ENCODE data around the gene RAN.
A peak's percentile ranks its signal among the peaks of the same experiment; 100 is the strongest.
"Not testable (repeated sequence)": the region's sequence is repeated elsewhere in the genome, so short reads cannot be mapped to it uniquely, and the experiment has no call there.

RAN gene

DNA sequence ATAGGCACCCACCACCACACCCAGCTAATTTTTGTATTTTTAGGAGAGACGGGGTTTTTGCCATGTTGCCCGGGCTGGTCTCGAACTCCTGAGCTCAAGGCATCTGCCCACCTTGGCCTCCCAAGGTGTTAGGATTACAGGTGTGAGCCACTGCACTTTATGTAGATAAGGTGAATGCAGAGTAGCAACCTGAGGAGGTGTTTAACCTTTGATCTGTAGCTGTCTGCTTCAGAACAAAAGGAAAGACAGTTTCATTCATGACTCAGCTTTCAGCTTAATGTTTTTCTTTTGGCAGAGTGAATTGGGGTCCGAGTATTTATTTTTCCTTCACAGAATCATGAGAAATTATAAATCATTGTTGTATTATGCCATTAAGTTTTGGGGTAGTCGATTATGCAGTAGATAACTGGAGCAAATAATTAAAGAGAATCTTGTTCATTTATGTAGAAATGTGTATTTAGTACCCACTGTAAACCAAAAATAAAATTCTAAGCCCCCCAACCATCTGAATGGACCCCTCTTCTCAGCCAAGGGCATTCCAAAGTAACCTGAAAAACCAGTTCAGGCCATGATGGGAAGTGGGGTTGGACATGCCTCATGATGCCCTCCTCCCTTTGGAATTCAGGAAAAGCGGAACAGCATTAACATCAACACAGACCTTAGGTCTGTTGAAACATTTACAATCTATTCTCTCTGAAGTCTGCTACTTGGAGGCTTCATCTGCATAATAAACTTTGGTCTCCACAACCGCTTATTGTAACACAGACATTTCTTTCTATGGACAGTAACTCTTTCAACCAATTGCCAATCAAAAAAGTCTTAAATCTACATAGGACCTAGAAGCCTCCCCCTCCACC, 22.1 kb upstream of the RAN start:
- DNase-seq (ENCODE audit: low read depth in 2 of 2): no peak

DNA sequence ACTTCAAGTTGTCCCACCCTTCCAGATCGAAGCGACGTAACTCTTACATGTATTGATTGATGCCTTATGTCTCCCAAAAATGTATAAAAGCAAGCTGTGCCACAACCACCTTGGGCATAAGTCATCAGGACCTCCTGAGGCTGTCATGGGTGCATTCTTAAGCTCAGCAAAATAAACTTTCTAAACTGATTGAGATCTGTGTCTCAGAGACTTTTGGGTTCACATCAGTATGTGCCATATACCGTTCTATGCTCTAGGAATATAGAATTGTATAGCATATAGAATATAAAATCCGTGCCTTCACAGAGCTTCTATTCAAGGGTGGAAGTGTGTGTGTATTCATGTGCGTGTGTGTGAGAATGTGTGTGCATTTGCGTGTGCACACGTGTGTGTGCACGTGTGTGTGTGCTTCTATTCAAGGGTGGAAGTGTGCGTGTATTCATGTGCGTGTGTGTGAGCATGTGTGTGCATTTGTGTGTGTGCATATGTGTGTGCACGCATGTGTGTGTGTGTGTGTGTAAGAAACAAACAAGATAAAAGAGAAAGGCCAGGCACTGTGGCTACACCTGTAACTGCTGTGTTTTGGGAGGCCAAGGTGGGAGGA, 21.3 kb upstream of the RAN start:
- no peak for DNase-seq (ENCODE audit: low read depth in 2 of 2)

DNA sequence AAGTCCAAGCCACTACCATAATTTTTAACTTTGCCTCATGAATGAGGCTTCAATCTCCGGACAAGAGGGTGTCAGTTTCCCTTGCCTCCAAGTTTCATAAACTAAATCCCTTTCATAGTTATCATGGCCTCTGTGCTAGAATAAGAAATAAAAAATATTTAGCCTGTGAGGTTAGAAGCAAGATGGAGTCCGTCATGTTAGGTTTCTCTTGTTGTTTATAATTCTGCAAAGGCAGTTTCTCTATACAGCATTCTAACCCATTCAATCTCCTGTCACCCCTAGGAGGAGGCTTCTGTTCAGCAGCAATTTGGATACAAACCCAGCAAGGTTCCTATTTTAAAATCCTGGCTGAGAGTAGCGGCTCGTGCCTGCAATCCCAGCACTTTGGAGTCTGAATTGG, 15.8 kb upstream of the RAN start:
- no peak for DNase-seq (ENCODE audit: low read depth in 2 of 2)

DNA sequence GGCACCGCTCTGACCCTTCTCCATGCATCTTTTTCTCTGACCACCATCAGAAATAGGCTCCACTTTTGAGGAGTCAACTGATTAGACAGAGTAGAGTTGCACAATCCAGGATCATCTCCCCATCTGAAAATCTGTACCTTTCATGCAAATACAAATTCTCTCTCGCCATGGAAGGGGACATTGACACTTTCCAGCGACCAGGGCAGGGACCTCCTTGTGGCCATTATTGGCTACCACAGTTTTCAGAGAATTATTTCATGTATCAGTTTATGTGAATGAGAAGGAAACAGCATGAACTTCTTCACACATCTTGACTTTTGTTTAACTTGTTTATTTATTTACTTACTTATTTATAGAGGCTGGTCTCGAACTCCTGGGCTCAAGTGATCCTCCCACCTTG, 13.8 kb upstream of the RAN start:
- no peak for DNase-seq (ENCODE audit: low read depth in 2 of 2)

DNA sequence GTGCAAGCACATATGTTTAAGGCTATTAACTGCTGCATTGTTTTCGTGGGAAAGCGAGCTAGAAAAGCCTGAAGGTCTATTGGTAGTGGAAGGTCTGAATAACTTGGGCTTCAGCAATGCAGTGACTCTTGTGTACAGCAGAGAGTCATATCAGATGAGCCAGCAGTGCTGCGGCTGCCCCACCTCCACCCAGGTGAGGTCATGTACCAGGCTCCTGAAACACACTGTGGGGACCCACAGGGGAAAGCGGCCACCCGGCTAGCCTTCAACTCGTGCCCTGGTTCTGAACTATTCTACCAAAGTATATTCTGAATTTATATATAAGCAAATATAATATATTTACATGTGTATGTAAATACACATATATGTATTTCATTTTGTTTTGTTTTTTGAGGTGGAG, 12.7 kb upstream of the RAN start:
- DNase-seq (ENCODE audit: low read depth in 2 of 2): no peak

DNA sequence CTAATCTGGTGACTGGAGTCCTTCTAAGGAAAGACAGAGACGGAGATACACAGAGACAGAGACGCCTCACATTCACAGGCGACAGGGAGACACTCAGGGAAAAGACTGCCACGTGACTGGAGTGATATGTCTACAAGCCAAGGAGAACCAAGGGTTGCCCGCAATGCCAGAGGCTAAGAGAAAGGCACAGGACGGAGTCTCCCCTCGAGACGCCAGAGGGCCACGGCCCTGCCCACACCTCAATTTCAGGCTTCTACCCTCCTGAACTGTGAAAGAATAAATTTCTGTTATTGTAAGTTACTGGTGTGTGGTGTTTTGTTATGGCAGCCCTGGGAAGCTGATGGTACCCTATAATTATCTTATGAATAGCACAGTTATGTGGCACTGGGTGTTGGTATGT, 11.6 kb upstream of the RAN start:
- no peak for DNase-seq (ENCODE audit: low read depth in 2 of 2)

DNA sequence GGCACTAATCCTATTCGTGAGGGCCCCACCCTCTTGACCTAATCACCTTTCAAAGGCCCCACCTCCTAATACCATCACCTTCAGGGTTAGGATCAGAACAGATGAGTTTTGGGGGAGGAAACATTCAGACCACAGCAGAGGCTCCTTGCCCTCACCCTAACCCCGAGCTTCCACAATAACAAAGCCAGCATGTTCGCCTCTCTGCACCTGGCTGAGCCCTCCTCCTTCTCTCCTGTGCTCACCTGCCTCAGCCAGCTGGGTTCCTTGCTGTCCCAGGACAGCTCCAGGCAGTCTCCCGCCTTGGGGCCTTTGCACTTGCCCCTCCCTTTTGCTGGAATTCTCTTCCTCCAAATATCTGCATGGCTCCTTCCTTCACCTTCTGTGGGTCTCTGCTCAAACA, 9.7 kb upstream of the RAN start:
- DNase-seq (ENCODE audit: low read depth in 2 of 2): no peak

DNA sequence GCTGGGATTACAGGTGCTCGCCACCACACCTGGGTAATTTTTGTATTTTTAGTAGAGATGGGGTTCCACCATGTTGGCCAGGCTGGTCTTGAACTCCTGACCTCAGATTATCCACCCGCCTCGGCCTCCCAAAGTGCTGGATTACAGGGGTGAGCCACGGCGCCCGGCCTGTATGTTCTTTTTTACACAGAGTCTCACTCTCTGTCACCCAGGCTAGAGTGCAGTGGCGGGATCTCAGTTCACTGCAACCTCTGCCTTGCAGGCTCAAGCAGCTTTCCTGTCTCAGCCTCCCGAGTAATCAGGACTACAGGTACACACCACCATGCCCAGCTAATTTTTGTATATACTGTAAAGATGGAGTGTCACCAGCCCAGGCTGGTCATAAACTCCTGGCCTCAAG, 9.1 kb upstream of the RAN start:
- not testable (repeated sequence) for DNase-seq (ENCODE audit: low read depth in 2 of 2)

DNA sequence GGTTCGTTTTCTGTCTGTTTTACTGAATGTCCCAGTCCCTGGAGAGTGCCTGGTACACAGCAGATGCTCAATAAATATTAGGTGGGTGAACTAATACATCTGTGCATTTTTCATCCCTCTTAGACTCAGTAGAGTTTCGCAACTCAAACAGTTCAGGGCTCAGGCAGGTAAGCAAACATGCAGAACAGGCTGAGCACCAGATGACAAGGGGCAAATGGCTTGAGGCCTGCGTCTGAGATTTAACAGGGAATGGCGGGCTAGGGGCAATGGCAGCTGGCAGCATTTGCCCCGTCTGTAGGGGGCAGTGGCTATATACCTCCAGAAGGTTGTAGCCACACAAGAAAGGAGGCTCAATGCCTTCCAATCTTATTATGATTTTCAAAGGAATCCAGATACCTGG, 8.6 kb upstream of the RAN start:
- DNase-seq (ENCODE audit: low read depth in 2 of 2): no peak

DNA sequence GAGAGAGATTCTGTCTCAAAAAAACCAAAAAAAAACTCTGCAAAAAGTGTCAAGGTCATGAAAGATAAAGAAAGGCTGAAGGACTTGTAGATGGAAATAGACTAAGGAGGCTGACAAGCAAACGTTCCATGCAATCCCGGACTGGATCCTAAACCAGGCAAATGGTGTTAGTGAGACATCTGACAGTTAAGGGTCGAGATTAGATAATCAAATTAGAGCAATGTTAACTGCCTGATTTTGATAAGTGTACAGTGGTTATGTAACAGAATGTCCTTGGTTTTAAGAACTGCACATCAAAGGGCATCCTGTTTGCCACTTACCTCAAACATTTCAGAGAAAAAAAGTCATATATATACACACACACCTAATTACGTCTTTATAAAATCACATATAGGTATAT, 3.5 kb upstream of the RAN start:
- no peak for DNase-seq (ENCODE audit: low read depth in 2 of 2)

DNA sequence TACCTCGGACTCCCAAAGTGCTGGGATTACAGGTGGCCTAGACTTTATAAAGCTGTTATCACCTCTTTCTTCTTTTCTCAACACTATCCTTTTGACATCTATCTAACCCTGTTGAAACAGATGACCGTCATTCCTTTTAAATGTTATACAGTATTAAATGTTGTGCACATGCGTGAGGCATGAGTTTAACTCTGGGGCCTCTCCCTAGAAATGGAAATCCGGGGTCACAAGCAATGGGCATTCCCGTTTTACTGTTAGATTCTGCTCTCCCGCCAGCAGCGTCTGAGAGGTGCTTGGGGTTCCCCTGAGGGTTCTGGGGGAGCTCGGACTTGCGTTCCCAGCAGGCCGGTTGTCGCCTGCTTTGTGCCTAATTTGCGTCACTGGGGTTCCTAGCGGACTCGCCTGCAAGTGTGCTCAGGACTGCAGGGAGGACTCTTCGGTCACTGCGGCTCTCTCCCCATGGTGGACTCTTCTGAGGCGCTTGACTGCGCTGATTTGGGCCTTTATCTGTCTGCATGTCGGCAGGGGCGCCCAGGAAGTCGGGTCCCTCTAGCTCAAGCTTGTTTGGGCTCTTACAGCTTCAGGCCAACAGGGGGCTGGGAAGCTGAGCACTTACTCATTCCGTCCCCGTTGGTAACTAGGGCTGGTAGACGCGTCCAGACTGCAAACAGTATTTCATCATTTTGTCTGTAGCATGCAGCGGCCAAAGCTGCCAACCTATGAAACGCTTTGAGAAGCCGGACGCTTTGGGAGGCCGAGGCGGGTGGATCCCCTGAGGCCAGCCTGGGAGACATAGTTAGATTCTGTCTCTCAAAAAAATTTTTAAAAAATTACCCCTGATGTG, 1.2 kb upstream of the RAN start:
- peak; percentile 80 to 82 for DNase-seq (ENCODE audit: low read depth in 2 of 2)

DNA sequence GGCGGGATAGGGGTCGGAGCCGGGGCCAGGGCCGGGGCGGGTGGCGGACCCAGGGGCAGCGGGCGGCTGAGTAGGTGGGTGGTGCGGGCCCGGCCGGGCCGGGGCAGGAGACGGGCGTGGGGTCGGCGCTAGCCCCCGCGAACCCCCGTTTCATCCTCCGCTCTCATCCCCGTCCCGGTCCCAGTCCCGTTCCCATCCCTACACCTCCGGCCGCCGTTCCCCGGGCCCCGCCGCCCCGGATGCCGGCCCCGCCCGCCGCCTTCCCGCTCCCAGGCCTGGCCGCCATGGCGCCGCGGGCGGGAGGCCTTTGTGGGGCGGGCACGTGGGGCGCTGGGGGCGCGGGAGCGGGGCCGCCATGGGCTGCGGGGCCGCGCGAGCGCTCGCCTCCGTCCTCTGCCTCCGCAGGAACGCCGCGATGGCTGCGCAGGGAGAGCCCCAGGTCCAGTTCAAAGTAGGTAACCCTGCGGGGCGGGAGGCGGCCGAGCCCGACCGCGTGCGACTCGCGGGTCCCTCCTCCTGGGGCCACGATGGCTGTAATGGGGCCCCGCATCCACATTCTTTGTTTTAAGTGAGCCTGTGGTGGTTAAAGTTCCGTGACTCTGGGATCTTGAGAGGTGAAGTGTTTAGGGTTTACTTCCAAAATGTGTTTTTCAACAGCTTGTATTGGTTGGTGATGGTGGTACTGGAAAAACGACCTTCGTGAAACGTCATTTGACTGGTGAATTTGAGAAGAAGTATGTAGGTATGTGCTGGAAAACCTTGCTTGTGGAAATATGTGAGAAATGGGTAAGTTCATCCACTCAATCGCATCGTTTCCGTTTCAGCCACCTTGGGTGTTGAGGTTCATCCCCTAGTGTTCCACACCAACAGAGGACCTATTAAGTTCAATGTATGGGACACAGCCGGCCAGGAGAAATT, 572 bp downstream of the RAN start:
- DNase-seq (ENCODE audit: low read depth in 2 of 2): no peak

DNA sequence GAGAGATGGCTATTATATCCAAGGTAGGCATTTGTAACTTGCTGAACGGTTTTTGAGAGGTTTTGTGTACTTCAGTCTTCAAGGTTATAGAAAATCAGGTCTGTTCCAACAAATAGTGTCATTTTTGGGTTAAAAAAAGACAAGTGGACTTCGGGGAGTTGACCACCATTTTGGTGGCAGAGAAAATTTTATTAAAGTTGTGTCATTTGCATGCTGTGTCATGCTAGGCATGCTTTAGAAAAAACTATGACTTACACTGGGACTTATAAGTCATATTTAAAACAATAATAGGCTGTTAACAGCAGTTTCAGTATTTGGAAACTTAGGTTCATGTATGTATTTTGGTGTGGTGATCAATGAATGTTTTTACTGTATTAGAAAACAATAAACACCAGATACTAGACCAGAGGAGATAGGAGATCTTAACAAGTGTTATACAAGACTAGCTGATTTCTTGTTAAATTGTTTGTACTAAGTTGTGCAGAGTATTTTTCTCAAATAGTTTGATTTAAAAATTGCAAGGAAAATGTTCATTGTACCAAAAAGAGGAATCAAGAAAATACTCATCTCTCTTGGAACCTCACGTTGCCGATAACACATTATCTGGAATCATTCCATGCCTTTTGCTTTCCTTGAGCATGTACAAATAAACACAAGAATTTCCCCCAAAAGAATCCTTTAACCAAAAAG, 1.4 kb downstream of the RAN start:
- no peak for DNase-seq (ENCODE audit: low read depth in 2 of 2)

DNA sequence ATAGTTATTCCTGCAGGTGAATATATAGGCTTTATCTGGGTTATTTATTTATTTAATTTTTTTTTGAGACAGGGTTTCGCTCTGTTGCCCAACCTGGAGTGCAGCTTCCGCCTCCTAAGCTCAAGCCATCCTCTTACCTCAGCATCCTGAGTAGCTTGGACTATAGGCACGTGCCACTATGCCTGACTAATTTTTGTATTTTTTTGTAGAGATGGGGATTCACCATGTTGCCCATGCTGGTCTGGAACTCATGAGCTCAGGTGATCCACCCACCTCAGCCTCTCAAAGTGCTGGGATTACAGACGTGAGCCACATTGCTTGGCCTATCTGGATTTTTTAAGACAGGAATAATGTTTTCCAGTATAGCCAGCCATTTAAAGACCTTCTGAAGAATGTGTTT, 2.0 kb downstream of the RAN start:
- DNase-seq (ENCODE audit: low read depth in 2 of 2): no peak

DNA sequence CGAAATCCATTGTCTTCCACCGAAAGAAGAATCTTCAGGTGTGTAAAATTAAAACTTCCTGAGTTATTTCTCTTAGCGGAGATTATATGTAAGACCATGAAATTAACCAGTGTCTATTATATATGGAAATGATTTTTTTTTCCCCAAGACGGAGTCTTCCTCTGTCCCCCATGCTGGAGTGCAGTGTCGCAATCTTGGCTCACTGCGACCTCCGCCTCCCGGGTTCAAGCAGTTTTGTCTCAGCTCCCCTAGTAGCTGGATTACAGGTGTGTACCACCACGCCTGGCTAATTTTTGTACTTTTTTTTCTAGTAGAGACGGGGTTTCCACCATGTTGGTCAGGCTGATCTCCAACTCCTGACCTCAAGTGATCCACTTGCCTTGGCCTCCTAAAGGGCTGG, 2.8 kb downstream of the RAN start:
- DNase-seq (ENCODE audit: low read depth in 2 of 2): no peak

DNA sequence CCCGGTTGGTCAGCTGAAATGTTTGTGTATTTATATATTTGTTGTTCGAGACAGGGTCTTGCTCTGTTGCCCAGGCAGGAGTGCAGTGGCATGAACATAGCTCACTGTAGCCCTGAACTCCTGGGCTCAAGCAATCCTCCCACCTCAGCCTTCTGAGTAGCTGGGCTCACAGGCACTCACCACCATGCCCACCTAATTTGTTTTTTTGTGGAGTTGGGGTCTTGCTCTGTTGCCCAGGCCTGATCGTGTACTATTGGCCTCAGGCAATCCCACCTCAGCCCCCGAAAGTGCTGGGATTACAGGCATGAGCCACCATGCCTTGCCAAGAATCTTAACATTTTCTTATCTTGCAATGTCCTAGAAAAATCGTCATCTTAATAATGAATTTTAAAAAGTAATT, 3.3 kb downstream of the RAN start:
- no peak for DNase-seq (ENCODE audit: low read depth in 2 of 2)

DNA sequence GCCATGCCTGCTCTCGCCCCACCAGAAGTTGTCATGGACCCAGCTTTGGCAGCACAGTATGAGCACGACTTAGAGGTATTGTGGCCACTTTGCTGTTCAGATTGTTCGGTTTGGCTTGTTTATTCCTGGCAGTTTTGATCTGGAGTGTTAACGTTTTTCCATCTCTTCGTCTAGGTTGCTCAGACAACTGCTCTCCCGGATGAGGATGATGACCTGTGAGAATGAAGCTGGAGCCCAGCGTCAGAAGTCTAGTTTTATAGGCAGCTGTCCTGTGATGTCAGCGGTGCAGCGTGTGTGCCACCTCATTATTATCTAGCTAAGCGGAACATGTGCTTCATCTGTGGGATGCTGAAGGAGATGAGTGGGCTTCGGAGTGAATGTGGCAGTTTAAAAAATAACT, 3.8 kb downstream of the RAN start:
- not testable (repeated sequence) for DNase-seq (ENCODE audit: low read depth in 2 of 2)

DNA sequence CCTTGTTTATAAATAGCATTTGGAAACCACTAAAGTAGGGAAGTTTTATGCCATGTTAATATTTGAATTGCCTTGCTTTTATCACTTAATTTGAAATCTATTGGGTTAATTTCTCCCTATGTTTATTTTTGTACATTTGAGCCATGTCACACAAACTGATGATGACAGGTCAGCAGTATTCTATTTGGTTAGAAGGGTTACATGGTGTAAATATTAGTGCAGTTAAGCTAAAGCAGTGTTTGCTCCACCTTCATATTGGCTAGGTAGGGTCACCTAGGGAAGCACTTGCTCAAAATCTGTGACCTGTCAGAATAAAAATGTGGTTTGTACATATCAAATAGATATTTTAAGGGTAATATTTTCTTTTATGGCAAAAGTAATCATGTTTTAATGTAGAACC, 4.4 kb downstream of the RAN start:
- no peak for DNase-seq (ENCODE audit: low read depth in 2 of 2)

DNA sequence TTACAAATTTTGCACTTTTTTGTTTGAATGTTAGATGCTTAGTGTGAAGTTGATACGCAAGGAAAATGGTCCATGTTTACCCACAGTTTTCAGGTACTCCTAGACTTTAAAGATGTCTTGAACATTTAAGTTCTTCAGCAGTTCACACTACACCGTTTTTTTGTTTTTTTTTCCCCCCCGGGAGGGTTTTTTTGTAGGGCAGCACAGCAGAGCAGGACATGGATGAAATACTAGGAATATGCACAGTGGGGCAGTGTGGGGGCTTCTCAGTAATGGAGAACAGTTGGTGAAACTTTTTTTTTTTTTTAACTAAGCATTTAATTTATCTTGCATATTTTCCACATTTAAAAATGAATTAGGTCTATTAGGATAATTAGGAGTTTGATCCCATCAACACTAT, 4.9 kb downstream of the RAN start:
- DNase-seq (ENCODE audit: low read depth in 2 of 2): no peak

DNA sequence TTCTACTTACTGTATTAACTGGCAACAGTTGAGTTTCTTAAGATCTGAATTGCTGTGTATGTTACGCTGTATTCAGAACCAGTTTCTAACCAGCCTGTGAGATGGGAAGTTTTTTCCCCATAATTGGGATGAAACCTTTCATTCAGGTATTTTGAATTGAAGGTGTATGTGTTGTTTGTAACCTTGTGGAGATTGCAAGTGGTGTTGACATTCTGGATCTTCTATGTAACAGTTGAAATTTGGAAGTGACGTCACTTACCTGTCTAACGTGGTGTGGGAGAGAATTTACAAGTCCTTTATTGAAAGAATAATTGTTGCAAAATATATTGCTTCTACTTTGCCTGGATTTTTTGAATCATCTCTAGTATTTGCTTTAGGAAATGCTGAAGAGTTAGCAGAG, 5.5 kb downstream of the RAN start:
- no peak for DNase-seq (ENCODE audit: low read depth in 2 of 2)
